ENCODE data around the gene PPP2R5A. TPM values are rescaled to one million over a fixed set of nuclear protein-coding genes. Genes with fewer than 3 reads are reported as not detected.

The PPP2R5A gene
- total RNA-seq, 1 donor, result 29.4 TPM

DNA sequence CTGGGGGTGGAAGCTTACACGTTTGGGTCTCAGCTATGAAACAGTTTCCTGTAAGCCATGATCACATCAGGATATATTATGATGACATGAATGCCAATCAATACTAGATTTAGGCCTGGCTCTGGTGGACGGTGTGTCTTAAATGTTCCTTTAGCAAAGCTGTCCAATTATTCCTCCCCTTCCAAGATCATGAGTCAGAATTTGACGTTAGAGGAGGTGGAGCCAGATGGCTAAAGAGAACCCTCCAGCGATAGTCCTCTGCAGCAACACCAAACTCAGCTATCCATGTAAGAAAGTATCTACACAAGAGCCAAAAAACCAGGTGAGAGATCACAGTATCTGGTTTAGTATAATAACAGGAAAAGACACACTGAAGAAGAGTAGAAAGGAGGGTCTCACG is 81.7 kb downstream of the PPP2R5A start:
- peak; percentile 36 for DNase-seq (ENCODE audit: low read depth)
- H3K4me3 ChIP-seq (ENCODE audit: low read depth, low read length), result no peak overlapping the region
- TF ChIP-seq, protein P1, sequence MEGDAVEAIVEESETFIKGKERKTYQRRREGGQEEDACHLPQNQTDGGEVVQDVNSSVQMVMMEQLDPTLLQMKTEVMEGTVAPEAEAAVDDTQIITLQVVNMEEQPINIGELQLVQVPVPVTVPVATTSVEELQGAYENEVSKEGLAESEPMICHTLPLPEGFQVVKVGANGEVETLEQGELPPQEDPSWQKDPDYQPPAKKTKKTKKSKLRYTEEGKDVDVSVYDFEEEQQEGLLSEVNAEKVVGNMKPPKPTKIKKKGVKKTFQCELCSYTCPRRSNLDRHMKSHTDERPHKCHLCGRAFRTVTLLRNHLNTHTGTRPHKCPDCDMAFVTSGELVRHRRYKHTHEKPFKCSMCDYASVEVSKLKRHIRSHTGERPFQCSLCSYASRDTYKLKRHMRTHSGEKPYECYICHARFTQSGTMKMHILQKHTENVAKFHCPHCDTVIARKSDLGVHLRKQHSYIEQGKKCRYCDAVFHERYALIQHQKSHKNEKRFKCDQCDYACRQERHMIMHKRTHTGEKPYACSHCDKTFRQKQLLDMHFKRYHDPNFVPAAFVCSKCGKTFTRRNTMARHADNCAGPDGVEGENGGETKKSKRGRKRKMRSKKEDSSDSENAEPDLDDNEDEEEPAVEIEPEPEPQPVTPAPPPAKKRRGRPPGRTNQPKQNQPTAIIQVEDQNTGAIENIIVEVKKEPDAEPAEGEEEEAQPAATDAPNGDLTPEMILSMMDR (IDR thresholded peaks at IDR 0.05; ENCODE audit: insufficient read depth, low read depth, low read length), result no peak

DNA sequence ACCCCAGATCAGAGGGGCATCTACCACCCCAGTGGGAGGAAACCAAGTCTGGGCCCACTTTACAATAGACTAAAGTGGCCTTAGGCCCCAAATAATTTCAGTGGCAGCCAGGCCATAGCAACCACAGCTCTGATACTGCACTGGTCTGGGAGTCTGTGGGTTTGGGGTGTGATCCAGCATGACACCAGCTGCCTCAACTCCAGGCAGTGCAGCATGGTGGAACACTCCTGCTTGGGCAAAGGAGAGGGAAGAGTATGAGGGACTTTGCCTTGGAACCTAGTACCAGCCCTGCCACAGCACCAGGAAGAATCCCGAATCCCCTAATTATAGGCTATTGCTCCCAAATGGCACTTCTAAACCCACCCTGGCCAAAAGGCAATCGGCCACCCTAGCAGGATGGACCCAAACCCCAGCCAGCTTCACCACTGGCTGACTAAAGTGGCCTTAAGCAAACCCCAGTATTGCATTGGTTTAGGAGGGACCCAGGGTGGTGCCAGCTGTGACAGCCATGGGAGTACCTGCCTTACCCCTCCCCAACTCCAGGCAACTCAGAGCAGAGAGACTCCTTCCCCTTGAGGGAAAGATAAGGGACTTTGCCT is 82.4 kb downstream of the PPP2R5A start:
- DNase-seq (ENCODE audit: low read depth), result no peak
- TF ChIP-seq, protein P1 (IDR thresholded peaks at IDR 0.05; ENCODE audit: insufficient read depth, low read depth, low read length), result no peak
- H3K4me3 ChIP-seq (ENCODE audit: low read depth, low read length), result no peak overlapping the region

DNA sequence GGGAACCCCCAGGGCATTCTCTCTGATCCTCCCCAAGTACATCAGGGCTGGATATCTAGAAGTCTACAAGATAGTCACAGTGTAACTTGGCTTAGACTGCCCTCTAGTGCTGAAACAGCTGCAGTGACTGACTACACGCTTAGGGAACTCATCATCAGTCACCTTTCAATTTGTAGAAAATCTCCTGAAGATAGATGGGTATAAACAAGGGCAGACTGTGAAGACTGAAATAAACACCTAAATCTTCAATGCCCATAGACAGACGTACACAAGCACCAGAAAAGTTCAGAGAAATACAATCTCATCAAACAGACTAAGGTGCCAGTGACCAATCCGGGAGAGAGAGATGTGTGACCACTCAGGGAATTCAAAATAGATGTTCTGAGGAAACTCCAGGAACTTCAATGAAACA is 82.9 kb downstream of the PPP2R5A start:
- H3K4me3 ChIP-seq (ENCODE audit: low read depth, low read length), result no peak overlapping the region
- TF ChIP-seq, protein P1 (IDR thresholded peaks at IDR 0.05; ENCODE audit: insufficient read depth, low read depth, low read length), result peak; percentile 98
- peak; percentile 79 for DNase-seq (ENCODE audit: low read depth)

DNA sequence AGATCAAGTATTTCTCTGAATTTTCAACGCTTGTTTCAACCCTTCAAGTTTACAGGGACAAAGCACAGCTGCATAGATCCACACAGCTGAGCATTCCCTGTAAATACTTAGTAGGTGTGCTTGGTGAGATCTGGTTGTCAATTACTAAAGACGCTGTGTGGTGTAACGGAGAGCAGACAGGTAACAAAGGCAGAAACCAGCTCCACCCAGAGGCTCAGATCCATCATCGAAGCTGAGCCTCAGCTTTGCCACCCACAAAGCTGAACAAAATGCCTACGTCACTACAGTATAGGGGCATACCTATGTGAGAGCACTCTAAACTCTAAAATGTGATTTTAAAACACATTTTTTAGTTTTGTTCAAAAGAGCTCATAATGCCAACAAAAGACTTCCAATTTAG is 90.8 kb downstream of the PPP2R5A start:
- TF ChIP-seq, protein P1 (IDR thresholded peaks at IDR 0.05; ENCODE audit: insufficient read depth, low read depth, low read length), result no peak
- no peak overlapping the region for H3K4me3 ChIP-seq (ENCODE audit: low read depth, low read length)
- DNase-seq (ENCODE audit: low read depth), result no peak

DNA sequence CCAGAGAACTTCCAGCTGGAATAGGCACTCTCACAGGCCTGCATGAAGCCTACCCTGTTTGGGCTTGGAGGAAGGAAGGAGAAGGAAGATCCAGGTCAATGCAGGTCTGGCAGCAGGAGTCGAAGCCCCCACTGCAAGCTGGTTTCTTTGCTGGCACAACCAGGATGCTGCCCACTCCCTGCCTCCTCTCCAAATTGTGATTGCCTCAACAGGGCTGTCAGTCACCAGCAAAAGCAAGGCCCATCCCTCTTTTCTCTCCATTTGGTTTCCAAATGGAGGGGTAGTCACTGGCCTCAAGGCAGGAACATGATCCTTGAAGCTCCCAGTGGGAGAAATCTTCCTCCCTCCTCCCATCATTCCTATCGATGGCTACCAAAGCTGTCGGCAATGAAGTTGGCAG is 92.4 kb downstream of the PPP2R5A start:
- DNase-seq (ENCODE audit: low read depth), result no peak
- TF ChIP-seq, protein P1 (IDR thresholded peaks at IDR 0.05; ENCODE audit: insufficient read depth, low read depth, low read length), result no peak
- H3K4me3 ChIP-seq (ENCODE audit: low read depth, low read length), result no peak overlapping the region

DNA sequence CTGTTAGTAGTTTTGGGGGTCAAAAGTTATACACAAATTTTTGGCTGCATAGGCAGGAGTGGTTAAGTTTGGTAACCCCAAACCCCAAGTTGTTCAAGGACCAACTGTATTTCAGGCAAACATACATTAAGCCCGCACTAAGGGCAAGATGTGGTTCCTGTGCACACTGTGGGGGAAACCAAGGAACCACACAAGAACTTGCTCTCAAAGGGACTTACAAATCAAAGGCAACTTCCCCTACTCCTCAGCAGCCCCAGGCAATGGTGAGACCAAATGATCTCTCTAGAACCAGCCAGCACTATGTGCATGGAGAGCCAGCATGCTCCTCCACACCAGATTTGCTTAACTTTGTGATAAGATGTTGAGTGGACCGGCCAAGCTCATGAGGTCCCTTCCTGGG is 94.2 kb downstream of the PPP2R5A start:
- DNase-seq (ENCODE audit: low read depth), result no peak
- TF ChIP-seq, protein P1 (IDR thresholded peaks at IDR 0.05; ENCODE audit: insufficient read depth, low read depth, low read length), result no peak
- H3K4me3 ChIP-seq (ENCODE audit: low read depth, low read length), result no peak overlapping the region

Measured in fibroblast of villous mesenchyme (primary cell).